Small intestine (tissue), 7 donors: ENCODE measurements around the gene HDAC1. TPM values are rescaled to one million over a fixed set of nuclear protein-coding genes. Genes with fewer than 3 reads are reported as not detected.
"Not testable (repeated sequence)": the region's sequence is repeated elsewhere in the genome, so short reads cannot be mapped to it uniquely, and the experiment has no call there.

ENCODE experiments used
- DNase-seq, 2 donors: peaks; one replicate each; pipeline versions ENCODE4 v3.0.0 to v3.0.0-alpha.2; 2013
- FAIRE-seq: peaks from 2 replicates; lab custom pipeline; 2012; peaks lifted over from hg19 to GRCh38; lab: Jason Lieb, UNC
- H3K27ac ChIP-seq, 3 donors: one replicate each; pipeline ENCODE4 v1.5.1; 2013; ENCODE audit warnings: low read length in 2 of 3, mild to moderate bottlenecking in 2 of 3, control low read depth in 1 of 3, inconsistent platforms in 1 of 3, low read depth in 1 of 3, moderate library complexity in 1 of 3
- H3K27me3 ChIP-seq, 3 donors: one replicate each; pipeline ENCODE4 v1.6.1; 2013; ENCODE audit warnings: low read length in 3 of 3, inconsistent platforms in 1 of 3; ENCODE audit not compliant: control insufficient read depth in 3 of 3, insufficient read depth in 3 of 3
- H3K36me3 ChIP-seq, 3 donors: one replicate each; pipeline ENCODE4 v1.6.1; 2013; ENCODE audit warnings: low read length in 3 of 3, inconsistent platforms in 1 of 3, low read depth in 1 of 3, mild to moderate bottlenecking in 1 of 3, moderate library complexity in 1 of 3; ENCODE audit not compliant: control insufficient read depth in 3 of 3, insufficient read depth in 2 of 3
- H3K4me1 ChIP-seq, 3 donors: one replicate each; pipeline ENCODE4 v1.6.1; 2013; ENCODE audit warnings: low read length in 2 of 3, inconsistent platforms in 1 of 3, low read depth in 1 of 3, mild to moderate bottlenecking in 1 of 3, moderate library complexity in 1 of 3; ENCODE audit not compliant: control insufficient read depth in 3 of 3, insufficient read depth in 2 of 3
- H3K4me3 ChIP-seq, 3 donors: one replicate each; pipeline ENCODE4 v1.5.1; 2013; ENCODE audit warnings: low read length in 3 of 3, control low read depth in 1 of 3, inconsistent platforms in 1 of 3, low read depth in 1 of 3, mild to moderate bottlenecking in 1 of 3, moderate library complexity in 1 of 3
- H3K9me3 ChIP-seq, 2 donors: one replicate each; pipeline ENCODE4 v1.6.1; 2013; ENCODE audit warnings: low read depth in 1 of 2, low read length in 1 of 2; ENCODE audit not compliant: control insufficient read depth in 2 of 2, insufficient read depth in 1 of 2
- WGBS, 3 donors: extraction: QIAGEN DNeasy Blood & Tissue Kit; methylation state at CpG; one replicate each; pipeline ENCODE4 v1.1.7; 2013; 5-methylcytosine and 5-hydroxymethylcytosine counted together
- polyA plus RNA-seq, 4 donors: library from polyadenylated mRNA; stranded (reverse) in 3 of 4; unstranded in 1 of 4; fragments of 200-250 nt in 3 of 4; fragments of 120-200 nt in 1 of 4; gene quantifications; one replicate each; pipeline versions ENCODE4 v1.2.1 to v1.2.3, GENCODE V29; 2013
- donor health status: healthy with polysubstance abuse.
- donor health status: control.
- donor health status: control.
- donor health status: Bipolar disorder and iron deficiency.
- donor health status: healthy.

The HDAC1 gene
- polyA plus RNA-seq, 4 donors = 87.0 to 161 (median 112) TPM

GRCh38 chr1:32284777-32285176 lies 7.1 kb upstream of the HDAC1 start:
- 82 to 91% (median 84%) methylated on average over 8 of the region's 8 CpGs for WGBS, 3 donors
- not testable (repeated sequence) for H3K4me1 ChIP-seq, FAIRE-seq

GRCh38 chr1:32285658-32286057 lies 6.2 kb upstream of the HDAC1 start:
- WGBS, 3 donors = 85 to 95% (median 89%) methylated on average over 3 of the region's 3 CpGs
- no peaks in the 10 kb centered on the region for H3K36me3 ChIP-seq
- no peak overlapping the region for H3K27ac ChIP-seq
- H3K27me3 ChIP-seq = no peaks in the 10 kb centered on the region
- no peaks in the 10 kb centered on the region for H3K4me1 ChIP-seq
- DNase-seq (no peak), FAIRE-seq (no peak)
- H3K9me3 ChIP-seq = no peaks in the 10 kb centered on the region
- H3K4me3 ChIP-seq = no peak overlapping the region

More at GRCh38 chr1:32284777-32285176, 7.1 kb upstream of the HDAC1 start:
- H3K9me3 ChIP-seq, H3K4me3 ChIP-seq, DNase-seq, H3K36me3 ChIP-seq, H3K27ac ChIP-seq, H3K27me3 ChIP-seq: not testable (repeated sequence)

GRCh38 chr1:32286763-32287162 lies 5.1 kb upstream of the HDAC1 start:
- 85 to 94% (median 92%) methylated on average over 4 of the region's 4 CpGs for WGBS, 3 donors
- H3K4me1 ChIP-seq = peaks cover 0 to 1% (median 0%) of the 10 kb centered on the region in 3 donors
- H3K9me3 ChIP-seq = no peaks in the 10 kb centered on the region
- no peak overlapping the region for H3K4me3 ChIP-seq
- FAIRE-seq (no peak), DNase-seq (no peak)
- no peaks in the 10 kb centered on the region for H3K36me3 ChIP-seq
- H3K27ac ChIP-seq = no peak overlapping the region
- no peaks in the 10 kb centered on the region for H3K27me3 ChIP-seq

- peaks cover 0 to 1% (median 0%) of the 10 kb centered on the region in 3 donors for H3K4me1 ChIP-seq
- H3K4me3 ChIP-seq = no peak overlapping the region
- DNase-seq = peak; percentile 39 to 55
- no peak for FAIRE-seq
- H3K36me3 ChIP-seq = peaks cover 0 to 3% (median 0%) of the 10 kb centered on the region in 3 donors
- H3K27ac ChIP-seq = no peak overlapping the region
- WGBS, 3 donors = 85 to 94% (median 93%) methylated on average over 7 of the region's 7 CpGs
- H3K9me3 ChIP-seq = no peaks in the 10 kb centered on the region
- H3K27me3 ChIP-seq = no peaks in the 10 kb centered on the region
Observed at GRCh38 chr1:32289256-32289655, 2.6 kb upstream of the HDAC1 start.

- Histone ChIP-seq H3K27me3 (no peaks in the 10 kb centered on the region), H3K36me3 (peaks cover 0 to 9% (median 0%) of the 10 kb centered on the region in 3 donors), H3K4me1 (peaks cover 0 to 4% (median 0%) of the 10 kb centered on the region in 3 donors), H3K9me3 (no peaks in the 10 kb centered on the region), H3K27ac (peak overlapping the region; percentile 85 to 93 (median 90)), H3K4me3 (peak overlapping the region; percentile 77 to 95 (median 77))
- DNase-seq (peak in 1 of 2 donors; percentile 60), FAIRE-seq (no peak)
- WGBS, 3 donors = 17 to 42% (median 23%) methylated on average over 10 of the region's 10 CpGs
Observed at GRCh38 chr1:32291145-32291707, 657 bp upstream of the HDAC1 start.

- not testable (repeated sequence) for DNase-seq, H3K9me3 ChIP-seq, H3K27me3 ChIP-seq, H3K27ac ChIP-seq, H3K4me3 ChIP-seq, FAIRE-seq, H3K4me1 ChIP-seq
- H3K36me3 ChIP-seq = peaks cover 5 to 34% (median 5%) of the 10 kb centered on the region in 3 donors
- WGBS, 3 donors = 96% methylated on average over 16 of the region's 16 CpGs
Observed at GRCh38 chr1:32298211-32298610, 6.3 kb downstream of the HDAC1 start.

GRCh38 chr1:32299327-32299726 lies 7.4 kb downstream of the HDAC1 start:
- Histone ChIP-seq H3K27ac (no peak overlapping the region), H3K4me3 (no peak overlapping the region), H3K9me3 (no peaks in the 10 kb centered on the region), H3K4me1 (peaks cover 0 to 3% (median 0%) of the 10 kb centered on the region in 3 donors), H3K36me3 (peaks cover 10 to 38% (median 11%) of the 10 kb centered on the region in 3 donors), H3K27me3 (no peaks in the 10 kb centered on the region)
- DNase-seq (no peak), FAIRE-seq (no peak)

- peaks cover 0 to 3% of the 10 kb centered on the region in 2 donors for H3K9me3 ChIP-seq
- WGBS, 3 donors = 93 to 98% (median 95%) methylated on average over 3 of the region's 3 CpGs
- DNase-seq = no peak
- peaks cover 0 to 2% (median 0%) of the 10 kb centered on the region in 3 donors for H3K4me1 ChIP-seq
- H3K27me3 ChIP-seq = no peaks in the 10 kb centered on the region
- no peak overlapping the region for H3K27ac ChIP-seq
- H3K4me3 ChIP-seq = no peak overlapping the region
- peaks cover 13 to 43% (median 14%) of the 10 kb centered on the region in 3 donors for H3K36me3 ChIP-seq
- no peak for FAIRE-seq
Observed at GRCh38 chr1:32303358-32303757, 11.5 kb downstream of the HDAC1 start.
